Eye (tissue), 1 donor: ENCODE results near the gene SP140.
A peak's percentile ranks its signal among the peaks of the same experiment; 100 is the strongest.
"Not testable (repeated sequence)": the region's sequence is repeated elsewhere in the genome, so short reads cannot be mapped to it uniquely, and the experiment has no call there.

Experiments used
- DNase-seq: peaks from one replicate; pipeline ENCODE4 v3.0.0-alpha.2; 2015

Gene SP140

DNA sequence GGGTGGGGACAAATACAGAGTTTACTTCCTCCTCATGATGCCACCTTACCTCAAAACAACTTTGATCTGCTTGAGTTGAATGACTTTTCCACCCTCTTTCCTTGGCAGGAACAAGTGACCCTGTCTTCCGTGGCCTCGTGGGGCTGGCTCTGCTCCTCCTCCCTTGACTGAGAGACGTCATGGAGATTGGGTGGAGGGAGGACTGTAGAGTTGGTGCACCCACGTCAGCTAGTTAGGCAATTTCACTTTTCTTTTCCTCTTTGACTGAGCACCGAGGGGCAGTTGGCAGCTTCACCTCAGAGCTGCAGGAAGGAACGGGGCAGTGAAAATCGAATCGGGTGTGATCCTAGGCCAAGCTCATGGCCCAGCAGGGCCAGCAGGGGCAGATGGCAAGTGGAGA lies at the start of gene SP140:
Gene SP140, plus strand, starts transcription at position 251 of the 400 bp plus-strand sequence. Its CDS starts 109 bp downstream, at position 360.
- DNase-seq = no peak

DNA sequence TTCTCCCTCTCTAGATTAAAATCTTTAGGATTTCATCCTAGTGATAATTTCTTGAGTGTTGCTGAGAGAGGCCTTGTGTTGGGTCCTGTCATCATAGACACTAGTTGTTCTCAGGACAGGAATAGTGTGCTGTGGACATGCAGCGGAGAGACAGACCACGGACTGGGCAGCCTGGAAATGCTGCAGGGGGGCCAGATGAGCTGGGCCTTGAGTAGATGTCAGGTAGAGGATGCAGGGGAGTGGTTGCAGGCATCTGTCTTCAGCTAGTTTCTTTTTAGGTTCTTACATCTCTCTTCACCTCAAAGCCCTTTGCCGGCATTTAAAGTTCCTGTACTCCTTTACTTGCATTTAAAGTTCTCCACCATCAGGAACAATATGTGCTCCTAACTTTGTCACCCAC lies 48.5 kb upstream of the SP140 start:
- no peak for DNase-seq

DNA sequence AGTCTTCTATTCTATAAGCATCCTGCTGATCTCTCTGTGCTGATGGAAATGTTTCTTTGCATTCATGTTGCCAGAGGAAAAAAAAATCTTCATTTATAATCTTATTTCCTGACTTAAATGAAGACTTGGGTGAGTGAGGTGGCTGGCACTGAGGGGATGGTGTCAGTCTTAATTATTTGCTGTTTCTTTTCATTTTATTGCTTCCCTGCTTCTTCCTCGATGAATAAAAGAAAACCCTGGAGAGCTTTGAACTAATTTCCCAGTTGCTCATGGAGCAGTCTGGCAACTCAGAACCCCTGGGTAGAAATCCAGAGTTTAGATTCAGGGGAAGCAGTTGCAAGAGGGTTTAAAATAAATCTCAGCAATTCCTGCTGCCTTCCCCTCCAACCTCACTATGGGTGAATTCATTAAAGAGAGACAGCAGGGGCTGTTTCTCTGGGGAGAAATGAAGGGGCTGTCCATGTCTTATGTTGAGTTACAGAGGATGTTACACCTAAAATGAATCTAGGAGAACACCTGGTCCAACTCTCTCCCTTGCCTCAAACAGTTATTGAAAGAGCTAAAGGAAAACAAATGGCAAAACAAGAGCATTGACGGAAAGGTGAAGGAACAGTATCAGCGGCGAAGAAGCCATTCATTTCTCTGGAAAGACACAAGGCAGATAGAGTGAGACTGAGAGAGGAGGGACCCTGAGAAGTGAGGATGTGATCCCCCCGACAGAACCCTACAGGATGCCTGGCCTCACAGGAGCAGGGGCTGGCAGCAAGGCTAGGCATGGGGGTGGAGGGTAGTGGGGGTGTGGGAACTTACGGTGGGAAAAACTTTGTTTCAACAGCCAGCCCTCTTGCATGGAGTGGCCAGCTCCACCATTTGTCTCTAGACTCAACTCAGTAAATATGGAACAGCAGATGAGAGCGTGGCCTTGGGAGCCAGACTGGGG lies 46.7 kb upstream of the SP140 start:
- DNase-seq = no peak

DNA sequence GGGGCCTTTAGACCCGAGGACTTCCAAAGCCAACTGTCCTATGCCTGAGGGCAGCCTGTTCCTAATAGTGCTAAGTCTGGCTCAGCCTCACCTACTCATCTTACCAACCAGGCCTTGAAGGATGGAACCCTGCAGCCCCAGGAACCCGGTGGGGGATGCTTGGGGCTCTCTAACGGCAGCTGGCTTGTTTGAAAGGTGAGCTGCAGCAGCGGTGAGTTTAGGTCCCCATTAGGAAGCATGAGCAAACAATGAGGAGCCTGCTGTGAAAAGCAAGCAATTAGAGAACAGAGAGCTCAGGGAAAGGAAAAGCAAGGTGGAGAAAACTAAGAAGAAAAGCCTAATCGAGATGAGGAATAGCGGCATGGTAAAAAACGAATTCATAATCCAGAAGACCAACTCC lies 45.6 kb upstream of the SP140 start:
- no peak for DNase-seq

DNA sequence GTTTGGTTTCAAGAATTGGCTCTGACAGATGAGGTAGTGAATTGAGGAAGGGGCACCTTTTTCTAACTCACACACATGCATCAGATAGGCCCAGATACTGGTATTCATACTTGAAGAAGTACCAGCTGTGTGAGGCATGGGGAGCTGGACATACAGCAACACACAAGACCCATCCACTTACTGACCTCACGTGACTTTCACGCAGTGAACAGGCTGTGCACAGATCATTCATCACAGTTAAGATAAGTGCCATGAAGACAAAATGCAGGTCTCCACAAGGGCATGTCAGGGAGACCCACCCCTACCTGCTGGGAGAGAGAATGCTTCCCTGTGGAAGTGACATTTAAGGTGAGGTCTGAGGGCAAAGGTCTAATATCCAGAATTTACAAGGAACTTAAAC lies 44.3 kb upstream of the SP140 start:
- no peak for DNase-seq

DNA sequence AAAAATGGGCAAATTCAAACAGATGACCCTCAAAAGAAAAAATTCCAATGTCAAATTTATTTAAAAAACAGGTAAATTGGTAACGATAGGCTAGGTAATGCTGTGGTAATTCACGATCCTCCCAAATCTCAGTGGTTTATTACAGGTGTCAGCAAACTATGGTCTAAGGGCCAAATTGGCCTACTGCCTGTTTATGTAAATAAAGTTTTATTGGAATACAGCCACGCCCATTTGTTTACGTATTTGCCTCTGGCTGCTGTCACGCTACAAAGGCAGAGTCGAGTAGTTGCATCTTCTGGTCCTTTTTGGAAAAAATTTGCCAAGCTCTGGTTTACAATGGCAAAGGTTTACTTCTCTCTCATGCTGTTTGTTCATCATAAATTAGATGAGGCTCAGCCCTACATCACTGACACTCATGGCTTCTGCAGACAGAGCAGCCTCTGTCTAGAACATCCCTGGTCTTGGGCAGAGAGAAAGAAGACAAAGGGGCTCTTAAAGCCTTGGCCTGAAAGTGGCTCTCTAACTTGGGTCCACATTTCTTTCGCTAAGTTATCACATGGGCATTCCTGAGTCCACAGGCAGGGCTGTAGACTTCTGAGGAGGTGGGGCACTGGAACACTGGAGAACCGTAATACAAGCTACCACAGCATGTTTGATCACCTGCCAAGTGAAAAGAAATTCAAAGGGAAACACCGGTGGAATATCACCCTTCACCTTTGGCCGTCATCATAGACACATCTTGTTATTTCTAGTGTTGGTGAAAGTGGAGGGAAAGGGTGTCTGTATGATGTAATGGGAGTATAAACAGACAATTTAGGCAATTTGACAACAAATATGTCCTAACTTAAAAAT lies 40.6 kb upstream of the SP140 start:
- DNase-seq = no peak

DNA sequence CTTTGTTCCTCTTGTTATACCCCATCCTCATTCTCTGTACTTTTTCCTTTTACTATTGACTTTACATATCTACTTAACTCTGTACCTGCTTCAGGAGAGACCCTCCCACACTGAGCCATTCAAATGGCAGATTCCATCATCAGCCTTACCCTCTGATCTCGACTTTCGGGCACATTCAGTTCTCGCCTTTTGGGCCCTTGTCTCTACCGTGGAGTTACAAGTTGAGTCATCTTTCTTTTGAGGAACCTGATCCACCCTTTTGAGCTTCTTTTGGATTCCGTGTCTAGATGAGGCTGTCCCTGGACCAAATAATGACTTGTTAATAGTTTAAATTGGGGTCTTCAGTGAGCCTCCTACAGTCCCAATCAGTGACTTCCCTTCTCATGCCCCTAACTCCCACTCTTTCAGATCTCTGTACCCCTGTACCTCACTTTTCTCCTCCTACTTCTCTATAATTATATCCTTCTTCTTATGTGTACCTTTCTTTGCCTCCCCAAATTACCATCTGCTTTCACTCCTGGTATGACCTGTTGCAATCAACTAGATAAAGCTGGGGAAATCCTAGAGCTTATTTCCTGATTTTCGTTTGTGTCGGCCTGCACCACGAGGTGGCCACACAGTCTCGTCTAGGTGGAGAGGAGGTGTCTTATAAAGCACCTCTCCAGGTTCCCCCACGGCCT lies 23.0 kb upstream of the SP140 start:
- DNase-seq = no peak

DNA sequence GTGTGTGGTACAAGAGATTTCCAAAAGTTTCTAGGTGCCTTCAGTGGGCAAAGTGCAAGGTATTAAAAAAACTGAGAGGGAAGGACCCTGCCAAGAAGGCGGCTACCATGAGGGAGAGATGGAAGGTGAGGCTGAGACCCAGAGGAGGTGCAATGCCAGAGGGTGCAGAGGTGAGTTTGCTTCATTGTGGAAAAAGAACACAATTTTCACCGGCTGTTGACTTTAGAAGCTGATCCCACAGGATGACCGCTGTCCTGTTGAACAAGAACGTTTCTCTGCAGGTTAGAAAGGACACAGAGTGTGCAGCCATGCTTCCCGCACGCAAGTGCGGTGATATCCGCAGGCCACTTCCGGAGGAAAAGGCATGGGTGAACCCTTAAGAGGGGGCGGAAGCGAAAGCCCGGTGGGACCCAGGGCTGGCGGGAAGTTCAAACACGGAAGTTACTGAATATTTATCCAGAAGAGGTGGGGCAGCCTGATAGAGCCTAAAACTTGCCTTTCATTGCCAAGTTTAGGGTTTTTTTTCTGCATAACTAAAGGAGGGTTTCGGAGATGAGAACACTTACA lies 22.3 kb upstream of the SP140 start:
- DNase-seq = no peak

DNA sequence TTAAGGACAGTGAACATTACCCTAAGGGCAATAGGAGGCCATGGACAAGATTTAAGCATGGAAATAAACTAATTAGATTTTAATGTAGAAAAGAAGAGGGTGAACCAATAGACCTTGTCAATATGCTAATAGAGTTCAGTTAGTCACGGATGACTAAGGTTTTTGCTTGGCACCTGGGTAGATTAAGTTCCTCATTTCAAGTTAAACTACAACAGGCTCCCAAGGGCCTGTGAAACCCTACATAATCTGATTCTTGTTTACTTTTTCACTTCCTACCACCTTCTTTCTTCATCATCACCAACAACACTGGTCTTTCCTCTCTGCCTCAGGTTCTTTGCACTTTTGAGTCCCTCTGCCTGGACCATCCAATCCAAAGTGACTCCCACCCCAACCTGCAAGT lies 20.5 kb upstream of the SP140 start:
- no peak for DNase-seq

DNA sequence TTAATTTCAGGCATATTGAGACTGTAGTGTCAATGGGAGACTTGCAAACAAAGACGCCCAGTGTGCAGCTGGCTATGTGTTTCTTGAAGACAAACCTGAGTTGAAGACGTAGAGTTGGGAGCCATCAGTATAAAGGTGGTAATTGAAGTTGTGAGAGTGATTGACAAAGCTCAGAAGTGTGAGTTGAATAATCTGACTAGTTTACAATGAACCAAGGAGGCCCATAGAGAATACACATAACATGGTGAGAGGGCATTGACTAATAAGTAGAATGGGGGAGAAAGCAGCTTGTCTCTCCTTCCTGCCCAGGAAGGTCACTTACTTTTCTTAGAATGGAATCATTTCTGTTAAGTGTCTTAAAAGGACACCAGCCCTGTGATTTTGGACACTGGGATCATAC lies 19.8 kb upstream of the SP140 start:
- DNase-seq = no peak

DNA sequence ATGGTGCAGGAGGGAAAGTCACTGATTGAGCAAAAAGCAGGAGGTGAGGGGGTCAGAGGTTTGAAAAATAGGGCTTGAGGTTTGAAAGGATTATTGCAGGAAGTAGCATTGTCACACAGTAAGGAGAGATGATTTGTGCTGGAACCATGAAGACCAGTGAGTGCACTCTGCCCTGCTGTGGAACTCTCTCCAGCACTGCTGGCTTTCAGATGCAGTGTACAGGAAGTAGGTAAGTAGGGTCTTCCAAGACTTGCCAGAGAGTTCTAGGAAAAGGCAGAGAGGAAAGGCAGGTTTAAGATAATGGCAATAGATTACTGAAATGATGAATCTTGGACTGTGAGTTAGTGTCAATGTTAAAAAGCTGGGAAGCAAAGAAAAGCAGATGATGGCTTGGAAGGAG lies 17.0 kb upstream of the SP140 start:
- no peak for DNase-seq

DNA sequence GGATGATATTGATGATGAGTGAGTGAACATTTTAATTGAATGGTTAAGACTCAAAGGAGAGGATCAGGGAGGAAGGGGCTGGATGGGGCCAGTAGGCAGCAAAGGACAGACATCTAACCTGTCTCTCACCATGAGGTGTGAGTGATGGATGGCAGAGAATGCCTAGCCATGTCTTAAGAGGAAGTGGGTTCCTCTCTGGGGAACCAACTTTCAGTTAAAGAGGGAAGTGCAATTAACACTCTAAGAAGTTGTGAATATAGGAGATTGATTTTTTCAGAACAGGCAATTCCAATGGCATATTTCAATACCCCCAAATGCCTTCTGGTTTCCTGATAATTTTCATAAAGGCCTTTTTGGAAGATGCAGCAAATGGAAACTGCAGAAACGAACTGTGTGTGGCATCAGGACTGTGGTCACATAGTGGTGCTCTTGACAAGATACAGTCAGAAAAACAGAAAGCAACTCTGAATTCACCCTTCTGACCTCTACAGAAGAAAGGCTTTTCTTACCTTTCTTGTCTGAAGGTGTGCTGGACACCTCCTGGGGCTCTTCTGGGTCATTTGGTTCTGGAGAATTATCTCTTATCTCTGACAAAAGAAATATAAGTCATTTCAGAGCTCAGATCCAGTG lies 16.0 kb upstream of the SP140 start:
- DNase-seq = no peak

DNA sequence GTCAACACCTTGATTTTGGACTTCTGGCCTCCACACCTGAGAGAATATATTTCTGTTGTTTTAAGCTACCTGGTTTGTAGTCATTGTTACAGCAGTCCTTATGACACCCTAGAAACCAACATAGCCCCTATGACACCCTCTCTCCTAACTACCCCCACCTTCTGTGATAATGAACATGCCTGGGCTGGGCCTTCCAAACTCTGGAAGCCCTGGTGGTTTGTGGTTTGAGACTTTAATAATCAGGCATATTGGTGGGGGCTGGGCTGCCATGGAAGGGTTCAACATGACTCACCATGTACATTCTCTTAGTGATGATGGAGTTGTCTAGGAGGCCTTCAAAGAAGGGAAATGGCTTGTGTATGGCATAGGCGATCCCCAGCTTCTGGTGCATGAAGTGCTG lies 9.0 kb upstream of the SP140 start:
- DNase-seq = no peak

DNA sequence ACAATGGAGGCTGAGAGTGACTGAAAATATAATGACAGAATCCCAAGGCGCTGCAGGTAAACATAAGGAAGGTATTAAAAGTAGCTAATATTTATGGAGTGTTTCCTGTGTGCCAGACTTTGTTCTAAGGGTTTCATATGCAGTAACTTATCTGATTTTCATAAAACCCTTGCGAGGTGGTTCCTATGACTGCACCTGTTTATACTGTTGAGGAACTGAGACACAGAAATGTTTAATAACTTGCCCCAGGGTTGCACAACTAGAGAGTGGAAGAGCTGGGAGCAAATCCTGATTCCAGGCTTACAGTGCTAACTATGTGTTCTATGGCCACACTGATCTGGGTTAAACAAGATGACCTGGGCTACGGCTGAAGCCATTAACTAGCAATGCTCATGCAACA lies 8.1 kb upstream of the SP140 start:
- DNase-seq = no peak

DNA sequence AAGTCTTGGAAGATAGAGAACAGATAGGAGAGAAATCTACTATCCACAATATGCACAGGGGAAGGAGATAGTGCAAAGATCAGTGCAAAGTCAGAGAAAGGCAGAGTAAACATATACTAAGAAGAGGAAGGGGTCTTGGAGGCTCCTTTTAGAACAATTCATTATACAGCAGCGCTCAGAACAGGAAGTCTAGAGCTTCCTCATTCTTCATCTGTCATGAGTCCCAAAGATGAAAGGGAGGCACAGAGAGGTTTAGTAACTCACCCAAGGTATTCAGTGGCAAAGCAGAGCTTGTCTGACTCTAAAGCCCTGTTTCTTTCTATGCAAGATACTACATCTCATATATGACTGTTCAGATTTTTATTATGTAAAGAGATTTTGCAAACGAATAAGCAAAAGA lies 7.1 kb upstream of the SP140 start:
- no peak for DNase-seq

DNA sequence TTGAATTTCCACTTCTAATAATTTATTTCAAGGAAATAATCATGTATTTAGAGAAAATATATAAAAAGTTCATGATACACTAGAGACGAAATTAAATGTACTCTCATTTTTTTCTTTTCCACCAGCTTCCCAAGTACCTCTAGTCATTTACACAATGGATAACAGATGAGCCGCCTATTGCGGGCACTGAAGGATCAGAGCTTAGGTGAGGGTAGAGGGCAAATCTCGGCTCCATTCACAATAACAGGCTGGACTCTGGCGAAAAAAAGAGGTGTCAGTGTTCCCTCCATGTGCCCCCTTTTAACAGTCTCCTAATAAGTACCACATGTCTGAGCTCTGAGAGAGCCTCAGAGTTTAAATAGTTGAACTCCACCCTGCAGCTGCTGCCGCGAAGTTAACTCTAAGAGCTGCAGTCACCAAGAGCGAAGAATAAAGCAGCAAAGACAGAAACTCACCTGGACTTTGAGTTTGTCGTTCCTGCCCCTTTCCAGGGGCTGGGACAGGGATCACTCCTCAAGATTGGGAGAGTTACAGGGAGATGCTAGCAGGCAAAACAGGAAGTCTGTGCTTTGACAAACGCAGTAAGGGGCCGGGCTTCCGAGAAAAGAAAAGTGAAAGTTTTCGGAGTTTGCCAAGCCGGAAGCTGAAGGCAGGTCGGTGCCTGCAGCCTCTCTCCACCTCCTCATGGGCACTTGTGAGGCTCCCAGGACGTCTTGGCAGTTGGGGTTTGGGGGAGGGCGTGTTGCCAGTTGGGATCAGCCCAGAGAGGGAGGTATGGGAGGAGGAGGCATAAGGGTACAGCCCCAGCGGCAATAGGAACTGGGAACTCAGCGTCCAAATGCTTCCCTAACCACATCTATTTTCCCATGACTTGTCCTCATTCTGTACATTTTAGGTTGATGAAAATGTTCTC lies 5.9 kb upstream of the SP140 start, which contains the start of gene SP110:
Gene SP110, minus strand, starts transcription at position 566 of the 913 bp plus-strand sequence. CDS start 3,057 bp downstream, outside the sequence.
- DNase-seq = peak; percentile 88

DNA sequence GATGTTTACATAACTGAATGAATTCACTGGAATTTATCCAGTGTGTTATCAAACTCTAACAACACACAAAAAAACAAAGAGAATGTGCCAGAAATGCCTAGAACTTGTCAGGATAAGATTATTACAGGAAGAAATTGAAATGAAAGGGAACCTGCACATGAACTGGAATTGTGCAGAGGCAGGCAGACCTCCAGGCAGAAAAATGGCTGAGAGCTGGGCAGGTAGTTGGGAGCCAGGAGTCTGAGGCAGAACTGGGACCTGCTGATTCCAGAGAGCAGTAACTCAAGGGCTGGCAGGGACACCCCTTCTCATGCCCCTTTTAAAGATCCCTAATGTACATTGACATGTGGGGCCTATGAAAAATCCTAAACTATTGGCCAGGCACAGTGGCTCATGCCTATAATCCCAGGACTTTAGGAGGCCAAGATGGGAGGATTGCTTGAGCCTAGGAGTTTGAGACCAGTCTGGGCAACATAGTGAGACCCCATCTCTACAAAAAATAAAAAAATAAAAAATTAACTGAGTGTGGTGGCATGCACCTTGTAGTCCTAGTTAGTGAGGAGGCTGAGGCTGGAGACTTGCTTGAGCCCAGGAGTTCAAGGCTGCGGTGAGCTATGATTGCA lies 5.1 kb upstream of the SP140 start:
- no peak for DNase-seq

DNA sequence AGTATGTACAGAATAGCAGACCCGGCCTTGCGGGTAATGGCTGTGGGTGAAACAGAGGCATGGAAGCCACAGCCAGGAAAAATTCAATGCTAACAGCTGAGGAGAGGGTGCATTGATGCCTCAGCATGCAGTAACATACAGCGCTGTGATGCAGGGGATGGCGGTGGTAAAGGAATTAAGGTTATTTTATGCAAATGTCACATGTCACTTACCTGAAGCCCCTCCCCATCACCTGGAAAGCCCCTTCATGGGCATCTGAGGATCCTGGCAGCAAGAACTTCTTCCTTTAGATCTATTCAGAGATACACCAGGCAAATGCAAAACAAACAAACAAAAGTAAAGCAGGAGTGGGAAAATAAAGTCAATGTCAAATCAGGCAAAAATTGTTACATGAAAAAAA lies 4.0 kb upstream of the SP140 start:
- no peak for DNase-seq

DNA sequence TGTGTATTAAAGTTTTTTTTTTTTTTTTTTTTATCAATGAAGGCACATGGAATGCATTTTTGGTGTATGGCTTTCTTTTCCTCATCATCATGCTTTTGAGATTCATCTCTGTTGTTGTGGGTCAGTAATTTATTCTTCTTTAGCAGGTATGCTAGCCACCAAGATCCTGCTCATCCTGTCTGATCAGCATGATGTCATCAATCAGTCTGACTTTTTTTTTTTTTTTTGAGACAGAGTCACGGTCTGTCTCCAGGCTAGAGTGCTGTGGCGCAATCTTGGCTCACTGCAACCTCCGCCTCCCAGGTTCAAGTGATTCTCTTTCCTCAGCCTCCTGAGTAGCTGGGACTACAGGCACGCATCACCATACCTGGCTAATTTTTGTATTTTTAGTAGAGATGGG lies 2.7 kb upstream of the SP140 start:
- not testable (repeated sequence) for DNase-seq

DNA sequence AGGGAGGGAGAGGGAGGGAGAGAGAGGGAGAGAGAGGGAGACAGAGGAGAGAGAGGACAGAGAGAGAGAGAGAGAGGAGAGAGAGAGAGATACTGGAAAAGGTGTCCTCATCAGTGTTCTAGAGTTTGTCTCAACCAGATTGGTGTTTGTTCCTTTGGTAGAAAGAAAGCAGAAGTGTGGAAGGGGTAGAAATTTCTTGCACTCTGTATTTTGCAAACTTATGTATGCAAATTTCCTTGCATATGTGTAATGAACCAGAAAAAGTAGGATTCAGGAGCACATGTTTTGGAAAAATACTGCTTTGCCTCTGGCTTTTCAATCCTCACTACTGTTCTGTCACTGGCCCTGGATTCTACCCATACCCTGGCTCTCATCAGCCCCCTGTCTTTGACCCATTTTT lies 1.1 kb upstream of the SP140 start:
- DNase-seq = no peak

DNA sequence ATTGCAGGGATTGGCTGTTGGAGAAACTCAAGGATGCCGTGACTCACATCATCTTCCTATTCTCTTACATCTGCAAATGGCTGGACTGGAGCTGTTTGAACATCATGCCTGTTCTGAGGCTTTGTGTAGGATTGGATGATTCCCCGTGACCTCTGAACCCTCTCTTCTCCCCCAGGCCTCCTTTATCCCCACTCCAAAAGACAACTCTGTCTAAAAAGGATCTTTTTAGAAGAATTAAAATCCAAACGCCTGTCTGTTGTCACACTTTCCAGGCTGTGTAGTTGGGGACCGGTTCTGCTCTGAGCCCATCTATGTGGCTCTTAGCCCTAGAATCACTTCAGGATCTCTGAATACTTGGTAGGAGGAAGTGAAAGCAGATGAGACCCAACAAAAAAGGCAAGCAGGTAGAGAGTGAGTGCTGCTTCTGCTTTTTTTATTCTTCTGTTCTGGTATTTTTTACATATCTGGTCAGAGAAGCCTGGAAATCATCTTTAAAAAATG lies 565 bp downstream of the SP140 start:
- DNase-seq = no peak
